Trophoblast cell (in vitro differentiated cells and primary cell): ENCODE measurements around the gene PFDN6.

ENCODE experiments used
- DNase-seq, 2 donors: peaks; one replicate each; pipeline ENCODE4 v3.0.0-alpha.2; 2016
- H2AFZ ChIP-seq: 2 replicates; pipeline ENCODE4 v1.6.1; 2013; ENCODE audit warnings: low read length, moderate library complexity, mild to moderate bottlenecking; ENCODE audit not compliant: insufficient read depth, poor library complexity
- H2AK5ac ChIP-seq: 2 replicates; pipeline ENCODE4 v1.6.1; 2013; ENCODE audit warnings: mild to moderate bottlenecking, low read length
- H2BK120ac ChIP-seq: 2 replicates; pipeline ENCODE4 v1.6.1; 2013; ENCODE audit warnings: low read length, mild to moderate bottlenecking, moderate library complexity; ENCODE audit not compliant: insufficient read depth, poor library complexity
- H2BK12ac ChIP-seq: 2 replicates; pipeline ENCODE4 v1.6.1; 2013; ENCODE audit warnings: mild to moderate bottlenecking, low read length, moderate library complexity
- H2BK5ac ChIP-seq: 2 replicates; pipeline ENCODE4 v1.6.1; 2013; ENCODE audit warnings: low read length, low read depth, moderate library complexity, mild to moderate bottlenecking; ENCODE audit not compliant: poor library complexity
- H3K14ac ChIP-seq: 2 replicates; pipeline ENCODE4 v1.6.1; 2013; ENCODE audit warnings: mild to moderate bottlenecking, low read length
- H3K18ac ChIP-seq: 2 replicates; pipeline ENCODE4 v1.6.1; 2013; ENCODE audit warnings: mild to moderate bottlenecking, low read length
- H3K23ac ChIP-seq: 2 replicates; pipeline ENCODE4 v1.6.1; 2013; ENCODE audit warnings: low read length
- H3K27ac ChIP-seq: 2 replicates; pipeline ENCODE4 v1.5.1; 2013; ENCODE audit warnings: low read depth, mild to moderate bottlenecking, inconsistent platforms, low read length, moderate library complexity
- H3K27me3 ChIP-seq: 2 replicates; pipeline ENCODE4 v1.6.1; 2013; ENCODE audit warnings: inconsistent platforms, mild to moderate bottlenecking, low read length, moderate library complexity; ENCODE audit not compliant: insufficient read depth
- H3K36me3 ChIP-seq, 2 experiments: 1 replicate in 1 of 2; 2 replicates in 1 of 2; pipeline ENCODE4 v1.6.1; 2013; ENCODE audit warnings: low read length in 2 of 2, mild to moderate bottlenecking in 2 of 2, moderate library complexity in 1 of 2; ENCODE audit not compliant: insufficient read depth in 2 of 2, control insufficient read depth in 1 of 2
- H3K4ac ChIP-seq: 2 replicates; pipeline ENCODE4 v1.6.1; 2013; ENCODE audit warnings: low read depth, mild to moderate bottlenecking, low read length, moderate library complexity
- H3K4me1 ChIP-seq, 2 experiments: 1 replicate in 1 of 2; 2 replicates in 1 of 2; pipeline ENCODE4 v1.6.1; 2013; ENCODE audit warnings: low read length in 2 of 2, mild to moderate bottlenecking in 2 of 2, moderate library complexity in 1 of 2; ENCODE audit not compliant: insufficient read depth in 2 of 2, control insufficient read depth in 1 of 2
- H3K4me2 ChIP-seq: 2 replicates; pipeline ENCODE4 v1.6.1; 2013; ENCODE audit warnings: inconsistent platforms, mild to moderate bottlenecking, low read length, moderate library complexity
- H3K4me3 ChIP-seq: 2 replicates; pipeline ENCODE4 v1.5.1; 2013; ENCODE audit warnings: mild to moderate bottlenecking, low read depth, low read length, inconsistent platforms
- H3K79me1 ChIP-seq: one replicate; pipeline ENCODE4 v1.6.1; 2013; ENCODE audit warnings: low read length
- H3K79me2 ChIP-seq: 2 replicates; pipeline ENCODE4 v1.6.1; 2013; ENCODE audit warnings: low read length, mild to moderate bottlenecking; ENCODE audit not compliant: control insufficient read depth, insufficient read depth, poor library complexity
- H3K9ac ChIP-seq: 2 replicates; pipeline ENCODE4 v1.6.1; 2013; ENCODE audit warnings: mild to moderate bottlenecking, low read length
- H3K9me3 ChIP-seq: 2 replicates; pipeline ENCODE4 v1.6.1; 2013; ENCODE audit warnings: low read depth, mild to moderate bottlenecking, control low read depth, inconsistent platforms, low read length; ENCODE audit not compliant: insufficient read depth
- H4K12ac ChIP-seq: 2 replicates; pipeline ENCODE4 v1.6.1; 2013; ENCODE audit warnings: low read depth, mild to moderate bottlenecking, low read length, moderate library complexity
- H4K8ac ChIP-seq: 2 replicates; pipeline ENCODE4 v1.6.1; 2013; ENCODE audit warnings: low read depth, mild to moderate bottlenecking, low read length, moderate library complexity
- H4K91ac ChIP-seq: one replicate; pipeline ENCODE4 v1.6.1; 2013; ENCODE audit warnings: low read depth, mild to moderate bottlenecking, low read length, moderate library complexity
- WGBS: extraction: QIAGEN DNeasy Blood & Tissue Kit; methylation state at CpG from one replicate; pipeline ENCODE4 v1.1.7; 2013; ENCODE audit warnings: missing lambda C conversion rate; ENCODE audit not compliant: insufficient read length, insufficient coverage; ENCODE audit errors: extremely low coverage; 5-methylcytosine and 5-hydroxymethylcytosine counted together

The PFDN6 gene

DNA sequence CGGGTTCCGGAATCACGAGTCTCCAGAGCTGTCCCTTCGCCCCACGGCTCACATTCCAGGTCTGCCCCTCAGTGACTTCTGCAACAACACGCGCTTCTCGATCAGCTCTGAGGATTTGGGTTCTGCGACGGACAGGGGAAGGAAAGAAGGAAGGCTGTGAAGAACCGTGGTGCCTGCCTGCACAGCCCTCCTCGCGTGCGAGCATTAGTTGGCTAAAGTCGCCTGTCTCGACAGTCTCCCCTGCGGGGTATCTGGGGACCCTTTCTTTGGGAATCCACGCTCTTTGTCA, 40.8 kb upstream of the PFDN6 start:
- Histone ChIP-seq H2AK5ac (no peak overlapping the region), H2AFZ (peak overlapping the region; percentile 71), H4K91ac (no peak overlapping the region), H3K79me2 (no peaks in the 10 kb centered on the region), H4K8ac (no peak overlapping the region), H3K4me1 (peaks cover 12 to 14% of the 10 kb centered on the region in 2 experiments), H4K12ac (peak overlapping the region; percentile 1), H3K4me2 (peak overlapping the region; percentile 91), H3K9me3 (no peaks in the 10 kb centered on the region), H2BK12ac (no peak overlapping the region), H3K4ac (no peak overlapping the region), H3K9ac (no peak overlapping the region), H3K23ac (no peak overlapping the region), H3K14ac (no peak overlapping the region), H3K36me3 (peaks cover 5% of the 10 kb centered on the region in 2 experiments), H3K79me1 (peaks cover 6% of the 10 kb centered on the region), H3K4me3 (no peak overlapping the region), H3K18ac (no peak overlapping the region), H2BK120ac (no peak overlapping the region), H3K27ac (no peak overlapping the region), H3K27me3 (no peaks in the 10 kb centered on the region), H2BK5ac (no peak overlapping the region)
- no peak for DNase-seq
- WGBS: no CpG with 5 or more reads among the region's 18 CpGs

DNA sequence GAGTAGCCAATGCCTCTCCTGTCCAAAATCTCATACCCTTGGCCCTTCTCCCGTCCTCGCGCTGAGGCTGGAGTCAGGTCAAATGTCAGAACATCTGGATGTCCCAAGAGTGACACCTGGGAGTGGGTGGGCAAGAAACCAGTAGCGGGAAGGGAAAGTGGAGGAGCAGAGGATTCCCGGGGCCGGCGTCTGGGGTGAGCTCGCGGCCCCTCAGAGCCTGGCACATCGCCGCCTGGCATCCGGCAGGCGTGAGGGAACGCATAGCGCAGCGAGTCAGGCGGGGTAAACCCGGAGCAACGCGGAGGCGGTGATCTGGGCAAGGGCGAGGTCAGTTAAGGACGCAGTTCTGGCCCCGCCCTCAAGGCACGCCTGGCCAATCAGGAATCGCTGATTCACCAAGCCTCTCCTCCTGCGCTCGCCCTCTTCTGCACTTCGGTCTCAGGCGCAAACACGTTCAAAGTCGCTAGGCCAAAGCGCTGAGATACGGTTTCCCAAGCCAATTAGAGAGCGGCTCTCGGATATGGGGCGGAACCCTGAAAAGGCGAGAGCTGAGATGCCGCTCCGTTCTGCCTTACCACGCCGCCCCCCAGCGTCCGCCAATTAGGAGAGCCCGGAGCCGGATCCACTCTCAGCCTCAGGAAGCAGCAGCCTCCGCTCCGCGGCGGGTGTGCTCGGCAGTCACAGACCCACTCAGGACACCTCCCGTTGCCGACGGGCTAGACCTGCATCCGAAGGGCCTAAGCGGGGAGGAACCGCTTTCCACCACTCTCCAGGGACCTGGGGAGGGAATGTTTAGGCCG, 40.3 kb upstream of the PFDN6 start:
- H3K4ac ChIP-seq: no peak overlapping the region
- H4K8ac ChIP-seq: peak overlapping the region; percentile 62
- H2BK5ac ChIP-seq: no peak overlapping the region
- H3K4me1 ChIP-seq: peaks cover 12 to 14% of the 10 kb centered on the region in 2 experiments
- peak overlapping the region; percentile 3 for H4K91ac ChIP-seq
- H3K14ac ChIP-seq: peak overlapping the region; percentile 9
- no peaks in the 10 kb centered on the region for H3K27me3 ChIP-seq
- no peak overlapping the region for H2BK120ac ChIP-seq
- no peaks in the 10 kb centered on the region for H3K9me3 ChIP-seq
- no peak overlapping the region for H2AK5ac ChIP-seq
- H2AFZ ChIP-seq: peak overlapping the region; percentile 71
- peak overlapping the region; percentile 91 for H3K4me2 ChIP-seq
- peak; percentile 99 for DNase-seq
- WGBS: no CpG with 5 or more reads among the region's 58 CpGs
- no peak overlapping the region for H3K23ac ChIP-seq
- no peak overlapping the region for H3K18ac ChIP-seq
- H3K9ac ChIP-seq: peak overlapping the region; percentile 78
- peak overlapping the region; percentile 25 for H3K27ac ChIP-seq
- H3K79me1 ChIP-seq: peaks cover 6% of the 10 kb centered on the region
- H4K12ac ChIP-seq: peak overlapping the region; percentile 14
- no peak overlapping the region for H2BK12ac ChIP-seq
- H3K36me3 ChIP-seq: peaks cover 5% of the 10 kb centered on the region in 2 experiments
- H3K4me3 ChIP-seq: peak overlapping the region; percentile 73
- H3K79me2 ChIP-seq: no peaks in the 10 kb centered on the region

DNA sequence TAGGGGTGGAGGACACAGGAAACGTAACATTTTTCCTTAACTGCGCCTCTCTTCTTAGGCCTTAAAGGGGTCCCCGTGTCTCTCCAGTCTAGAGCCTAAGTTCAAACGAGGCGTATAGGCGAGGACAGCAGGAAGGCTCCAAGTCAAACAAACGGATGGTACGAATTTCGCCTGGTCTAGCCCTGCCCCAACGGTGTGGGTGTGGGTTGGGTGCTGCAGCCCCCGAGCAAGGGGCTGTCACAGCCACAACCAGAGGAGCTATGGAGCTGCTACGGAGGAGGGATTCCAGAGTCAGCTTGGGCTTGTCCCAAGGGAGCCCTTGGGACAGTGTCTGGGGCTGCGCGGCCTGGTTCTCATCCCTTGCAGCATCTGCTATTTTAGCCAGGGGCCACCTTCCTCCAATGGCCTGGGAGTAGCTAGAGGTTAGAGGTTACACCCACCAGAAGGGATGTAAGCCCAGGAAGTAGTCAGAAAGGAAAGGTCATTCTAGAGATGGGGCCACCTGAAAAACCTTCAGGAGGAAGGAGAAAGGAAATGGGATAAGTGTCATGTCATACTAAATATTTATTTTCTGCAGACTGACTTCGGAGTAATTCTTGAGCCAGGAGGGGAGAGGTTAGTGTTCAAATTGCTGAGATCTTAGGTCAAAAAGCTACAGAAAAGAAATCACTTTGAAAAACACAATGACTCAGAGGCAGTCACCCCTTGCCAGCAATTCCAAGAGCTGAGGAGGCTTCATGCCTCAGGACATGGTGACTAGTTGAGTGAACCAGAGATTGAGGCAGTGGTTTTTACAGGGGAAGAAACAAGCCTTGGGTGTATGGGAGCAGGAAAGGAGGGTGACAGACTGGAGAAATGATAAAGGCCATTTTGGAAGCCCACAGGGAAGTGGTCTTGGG, 39.4 kb upstream of the PFDN6 start:
- H2BK120ac ChIP-seq: no peak overlapping the region
- peaks cover 5% of the 10 kb centered on the region in 2 experiments for H3K36me3 ChIP-seq
- H3K4me1 ChIP-seq: peaks cover 12 to 14% of the 10 kb centered on the region in 2 experiments
- no CpG with 5 or more reads among the region's 15 CpGs for WGBS
- peak; percentile 44 to 48 for DNase-seq
- H4K12ac ChIP-seq: peak overlapping the region; percentile 28
- no peak overlapping the region for H3K23ac ChIP-seq
- H3K9me3 ChIP-seq: no peaks in the 10 kb centered on the region
- H4K91ac ChIP-seq: peak overlapping the region; percentile 3
- peak overlapping the region; percentile 73 for H3K4me3 ChIP-seq
- no peak overlapping the region for H2BK12ac ChIP-seq
- no peak overlapping the region for H3K4ac ChIP-seq
- H3K27me3 ChIP-seq: no peaks in the 10 kb centered on the region
- no peak overlapping the region for H2BK5ac ChIP-seq
- peak overlapping the region; percentile 91 for H3K4me2 ChIP-seq
- H3K14ac ChIP-seq: peak overlapping the region; percentile 9
- no peaks in the 10 kb centered on the region for H3K79me2 ChIP-seq
- peak overlapping the region; percentile 78 for H3K9ac ChIP-seq
- peak overlapping the region; percentile 63 for H4K8ac ChIP-seq
- no peak overlapping the region for H3K18ac ChIP-seq
- H2AK5ac ChIP-seq: peak overlapping the region; percentile 13
- peak overlapping the region; percentile 25 for H3K27ac ChIP-seq
- H2AFZ ChIP-seq: no peak overlapping the region
- H3K79me1 ChIP-seq: peaks cover 6% of the 10 kb centered on the region

DNA sequence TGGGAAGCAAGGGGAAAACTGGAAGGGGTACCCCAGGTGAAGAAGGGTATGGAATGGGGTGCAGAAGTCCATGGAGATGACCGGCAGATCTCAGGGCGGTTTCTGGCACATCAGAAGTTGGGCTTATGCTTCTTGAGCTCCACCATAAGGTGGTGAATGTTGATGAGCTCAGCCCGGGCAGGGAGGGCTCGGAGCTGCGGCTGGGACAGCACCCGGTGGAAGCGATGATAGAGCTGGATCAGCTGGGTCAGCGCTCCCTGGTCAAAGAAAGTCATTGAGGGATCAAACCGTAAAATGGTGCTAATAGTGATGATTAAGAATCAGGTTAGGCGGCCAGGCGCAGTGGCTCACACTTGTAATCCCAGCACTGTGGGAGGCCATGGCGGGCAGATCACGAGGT, 38.7 kb upstream of the PFDN6 start:
- H3K4ac ChIP-seq: no peak overlapping the region
- no peak overlapping the region for H3K4me3 ChIP-seq
- no peaks in the 10 kb centered on the region for H3K79me2 ChIP-seq
- H3K27me3 ChIP-seq: no peaks in the 10 kb centered on the region
- DNase-seq: no peak
- H3K4me1 ChIP-seq: peaks cover 12 to 14% of the 10 kb centered on the region in 2 experiments
- no peak overlapping the region for H3K18ac ChIP-seq
- no peak overlapping the region for H4K91ac ChIP-seq
- H3K27ac ChIP-seq: no peak overlapping the region
- peaks cover 6% of the 10 kb centered on the region for H3K79me1 ChIP-seq
- H3K4me2 ChIP-seq: no peak overlapping the region
- no peak overlapping the region for H2AFZ ChIP-seq
- H3K9me3 ChIP-seq: no peaks in the 10 kb centered on the region
- no peak overlapping the region for H2AK5ac ChIP-seq
- peaks cover 5% of the 10 kb centered on the region in 2 experiments for H3K36me3 ChIP-seq
- no CpG with 5 or more reads among the region's 13 CpGs for WGBS
- no peak overlapping the region for H3K14ac ChIP-seq
- H2BK120ac ChIP-seq: no peak overlapping the region
- H4K8ac ChIP-seq: no peak overlapping the region
- no peak overlapping the region for H3K23ac ChIP-seq
- no peak overlapping the region for H3K9ac ChIP-seq
- no peak overlapping the region for H2BK12ac ChIP-seq
- H2BK5ac ChIP-seq: no peak overlapping the region
- H4K12ac ChIP-seq: no peak overlapping the region
